Coronary artery (tissue), 2 donors: ENCODE measurements around the gene BLTP3B.
"Not testable (repeated sequence)": the region's sequence is repeated elsewhere in the genome, so short reads cannot be mapped to it uniquely, and the experiment has no call there.

Source experiments
- DNase-seq: peaks from one replicate; pipeline ENCODE4 v3.0.0-alpha.2; 2017; ENCODE audit warnings: low spot score
- H3K27ac ChIP-seq, 2 donors: fragments of 200-600 bp; sonication (generic); one replicate each; pipeline ENCODE4 v1.5.1; 2016 to 2019
- H3K4me3 ChIP-seq: fragments of 200-600 bp; sonication (generic); 2 replicates; pipeline ENCODE4 v1.5.1; 2016; ENCODE audit warnings: mild to moderate bottlenecking, moderate library complexity
- TF ChIP-seq, protein P1 (sequence below): fragments of 200-600 bp; sonication (generic); IDR thresholded peaks from one replicate; pipeline ENCODE4 v1.5.1; 2019; ENCODE audit warnings: antibody characterized with exemption

Gene BLTP3B

GRCh38 chr12:100185361-100185894 lies 42.8 kb upstream of the BLTP3B start:
- TF ChIP-seq, protein P1, sequence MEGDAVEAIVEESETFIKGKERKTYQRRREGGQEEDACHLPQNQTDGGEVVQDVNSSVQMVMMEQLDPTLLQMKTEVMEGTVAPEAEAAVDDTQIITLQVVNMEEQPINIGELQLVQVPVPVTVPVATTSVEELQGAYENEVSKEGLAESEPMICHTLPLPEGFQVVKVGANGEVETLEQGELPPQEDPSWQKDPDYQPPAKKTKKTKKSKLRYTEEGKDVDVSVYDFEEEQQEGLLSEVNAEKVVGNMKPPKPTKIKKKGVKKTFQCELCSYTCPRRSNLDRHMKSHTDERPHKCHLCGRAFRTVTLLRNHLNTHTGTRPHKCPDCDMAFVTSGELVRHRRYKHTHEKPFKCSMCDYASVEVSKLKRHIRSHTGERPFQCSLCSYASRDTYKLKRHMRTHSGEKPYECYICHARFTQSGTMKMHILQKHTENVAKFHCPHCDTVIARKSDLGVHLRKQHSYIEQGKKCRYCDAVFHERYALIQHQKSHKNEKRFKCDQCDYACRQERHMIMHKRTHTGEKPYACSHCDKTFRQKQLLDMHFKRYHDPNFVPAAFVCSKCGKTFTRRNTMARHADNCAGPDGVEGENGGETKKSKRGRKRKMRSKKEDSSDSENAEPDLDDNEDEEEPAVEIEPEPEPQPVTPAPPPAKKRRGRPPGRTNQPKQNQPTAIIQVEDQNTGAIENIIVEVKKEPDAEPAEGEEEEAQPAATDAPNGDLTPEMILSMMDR: no peak
- Histone ChIP-seq H3K27ac (peak overlapping the region; percentile 59 to 81), H3K4me3 (peak overlapping the region; percentile 61)
- DNase-seq: no peak

DNA sequence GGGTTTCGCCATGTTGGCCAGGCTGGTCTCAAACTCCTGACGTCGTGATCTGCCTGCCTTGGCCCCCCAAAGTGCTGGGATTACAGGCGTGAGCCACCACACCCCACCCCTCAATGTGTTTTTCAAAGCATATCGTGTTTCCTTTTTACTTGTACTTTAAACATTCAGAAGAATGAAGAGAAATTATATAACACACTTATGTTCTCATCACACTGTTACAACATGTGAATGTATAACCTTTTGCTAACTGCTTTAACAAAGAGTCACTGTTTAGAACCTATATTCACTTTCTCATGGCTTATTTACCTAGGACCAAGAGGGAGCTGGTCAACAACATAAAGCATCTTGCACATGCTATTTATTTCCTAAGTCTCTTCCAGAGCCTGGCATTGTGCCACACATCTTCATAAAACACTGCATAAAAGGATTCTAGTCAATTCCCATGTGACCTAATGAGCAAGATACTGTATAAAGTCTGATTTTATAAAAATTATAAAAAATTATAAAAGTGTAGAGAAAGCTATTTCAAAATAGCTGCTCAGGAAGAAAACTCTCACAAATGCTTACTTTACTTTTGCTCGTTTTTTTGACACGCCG lies 42.0 kb upstream of the BLTP3B start:
- peak overlapping the region; percentile 59 to 81 for H3K27ac ChIP-seq
- H3K4me3 ChIP-seq: no peak overlapping the region
- TF ChIP-seq, protein P1: no peak
- no peak for DNase-seq

DNA sequence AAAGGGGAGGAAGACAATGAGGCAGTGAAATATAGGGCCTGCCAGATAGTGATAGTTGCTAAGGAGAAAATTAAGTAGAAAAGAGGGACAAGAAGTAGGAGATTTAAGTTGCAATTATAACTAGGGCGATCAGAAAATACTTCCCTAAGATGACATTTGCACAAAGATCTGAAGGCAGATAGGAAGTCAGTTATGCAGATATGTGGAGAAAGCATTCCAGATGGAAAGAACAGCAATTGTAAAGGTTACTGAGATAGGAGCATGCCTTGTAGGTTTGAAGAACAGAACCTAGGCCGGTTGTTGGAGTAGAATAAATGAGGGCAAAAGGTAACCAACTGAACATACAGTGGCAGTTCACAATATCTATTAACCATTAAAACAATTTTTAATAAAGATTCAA lies 36.6 kb upstream of the BLTP3B start:
- H3K27ac ChIP-seq: no peak overlapping the region
- no peak for DNase-seq
- H3K4me3 ChIP-seq: no peak overlapping the region
- TF ChIP-seq, protein P1: no peak

DNA sequence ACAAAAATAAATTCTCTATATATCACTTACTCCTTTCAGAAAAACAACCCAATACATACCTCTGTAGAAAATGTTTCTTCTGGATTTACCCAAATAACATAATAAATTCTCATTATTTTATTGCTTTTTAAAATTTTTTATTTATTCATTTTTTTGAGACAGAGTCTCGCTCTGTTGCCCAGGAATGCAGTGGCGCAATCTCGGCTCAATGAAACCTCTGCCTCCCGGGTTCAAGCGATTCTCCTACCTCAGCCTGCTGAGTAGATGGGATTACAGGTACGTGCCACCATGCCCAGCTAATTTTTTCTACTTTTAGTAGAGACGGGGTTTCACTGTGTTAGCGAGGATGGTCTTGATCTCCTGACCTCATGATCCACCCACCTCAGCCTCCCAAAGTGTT lies 33.8 kb upstream of the BLTP3B start:
- DNase-seq, H3K4me3 ChIP-seq: not testable (repeated sequence)

DNA sequence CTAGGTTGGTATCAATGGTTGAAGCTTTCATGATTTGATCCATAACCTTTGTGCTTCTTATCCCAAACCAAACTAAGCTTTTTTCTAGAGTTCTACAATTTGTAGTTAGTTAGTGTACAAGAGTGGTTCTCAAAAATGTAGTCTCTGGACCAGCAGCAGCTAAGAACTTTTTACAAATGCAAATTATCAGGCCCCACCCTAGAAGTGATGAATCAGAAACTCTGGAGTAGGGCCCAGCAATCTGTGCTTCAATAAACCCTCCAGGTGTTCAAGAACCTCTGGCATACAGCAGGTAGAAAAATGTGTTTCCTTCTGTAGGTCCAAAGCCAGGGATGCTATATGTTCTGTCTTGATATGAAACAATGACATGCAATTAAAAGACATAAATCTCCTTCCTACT lies 31.8 kb upstream of the BLTP3B start:
- DNase-seq: no peak

More for the DNA sequence above, 33.8 kb upstream of the BLTP3B start:
- H3K27ac ChIP-seq: not testable (repeated sequence)

GRCh38 chr12:100173111-100173510 lies 30.4 kb upstream of the BLTP3B start:
- TF ChIP-seq, protein P1: no peak
- H3K27ac ChIP-seq: no peak overlapping the region
- DNase-seq: no peak
- H3K4me3 ChIP-seq: no peak overlapping the region

More for the DNA sequence above, 31.8 kb upstream of the BLTP3B start:
- TF ChIP-seq, protein P1: no peak
- no peak overlapping the region for H3K27ac ChIP-seq
- H3K4me3 ChIP-seq: no peak overlapping the region

GRCh38 chr12:100171248-100171647 lies 28.6 kb upstream of the BLTP3B start:
- DNase-seq: no peak
- TF ChIP-seq, protein P1: no peak
- Histone ChIP-seq H3K4me3 (no peak overlapping the region), H3K27ac (no peak overlapping the region)
